Tibial artery (tissue), 4 donors: ENCODE results near the gene POPDC2.

Source experiments
- DNase-seq, 2 donors: peaks; one replicate each; pipeline ENCODE4 v3.0.0-alpha.2; 2019
- H3K27ac ChIP-seq, 2 donors: fragments of 200-600 bp; sonication (generic) in 1 of 2; 1 replicate in 1 of 2; 2 replicates in 1 of 2; pipeline ENCODE4 v1.5.1; 2018 to 2019; ENCODE audit warnings: mild to moderate bottlenecking in 1 of 2
- H3K27me3 ChIP-seq, 2 donors: fragments of 200-600 bp; sonication (generic) in 1 of 2; one replicate each; pipeline versions ENCODE4 v1.5.1 to v1.6.0; 2016 to 2019
- H3K36me3 ChIP-seq, 3 donors: fragments of 200-600 bp; sonication (generic) in 2 of 3; one replicate each; pipeline ENCODE4 v1.5.1; 2016 to 2019; ENCODE audit warnings: mild to moderate bottlenecking in 2 of 3
- H3K4me1 ChIP-seq, 4 donors: fragments of 200-600 bp; sonication (generic) in 2 of 4; 1 replicate in 3 of 4; 2 replicates in 1 of 4; pipeline ENCODE4 v1.5.1; 2016 to 2019
- H3K4me3 ChIP-seq, 2 donors: fragments of 200-600 bp; sonication (generic) in 1 of 2; 1 replicate in 1 of 2; 2 replicates in 1 of 2; pipeline ENCODE4 v1.5.1; 2018 to 2019; ENCODE audit warnings: mild to moderate bottlenecking in 2 of 2
- H3K9me3 ChIP-seq, 3 donors: fragments of 200-600 bp; sonication (generic) in 1 of 3; one replicate each; pipeline ENCODE4 v1.5.1; 2016 to 2019
- intact Hi-C: fragments of 100-400 bp; cut with DNase I; formaldehyde crosslinking; loops from one replicate; pipeline ENCODE4 v1.15.0; 2023; ENCODE audit warnings: low total_unique reads
- TF ChIP-seq, protein P1 (sequence below), 2 experiments: fragments of 200-600 bp in 1 of 2; fragments of 450-650 bp in 1 of 2; IDR thresholded peaks; one replicate each; pipeline ENCODE4 v1.5.1; 2017 to 2019; ENCODE audit warnings: antibody characterized with exemption in 2 of 2, mild to moderate bottlenecking in 1 of 2, moderate library complexity in 1 of 2

The POPDC2 gene

DNA sequence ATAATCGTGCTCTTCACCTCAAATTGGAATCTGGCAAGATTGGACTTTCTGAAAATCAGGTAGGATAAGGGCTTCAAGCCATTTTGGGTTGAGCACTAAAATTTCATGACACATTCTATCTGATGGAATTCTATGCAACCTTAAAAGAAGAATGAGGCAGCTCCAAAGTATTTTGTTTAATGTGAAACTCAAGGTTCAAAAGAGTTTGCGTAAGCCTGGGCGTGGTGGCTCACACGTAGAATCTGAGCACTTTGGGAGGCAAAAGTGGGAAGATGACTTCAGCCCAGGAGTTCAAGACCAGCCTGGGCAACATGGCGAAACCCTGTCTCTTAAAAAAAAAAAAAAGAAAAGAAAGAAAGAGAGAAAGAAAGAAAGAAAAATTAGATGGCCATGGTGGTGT lies 66.3 kb downstream of the POPDC2 start:
- H3K27ac ChIP-seq = no peak overlapping the region
- no peaks in the 10 kb centered on the region for H3K9me3 ChIP-seq
- H3K36me3 ChIP-seq = no peaks in the 10 kb centered on the region
- TF ChIP-seq, protein P1, sequence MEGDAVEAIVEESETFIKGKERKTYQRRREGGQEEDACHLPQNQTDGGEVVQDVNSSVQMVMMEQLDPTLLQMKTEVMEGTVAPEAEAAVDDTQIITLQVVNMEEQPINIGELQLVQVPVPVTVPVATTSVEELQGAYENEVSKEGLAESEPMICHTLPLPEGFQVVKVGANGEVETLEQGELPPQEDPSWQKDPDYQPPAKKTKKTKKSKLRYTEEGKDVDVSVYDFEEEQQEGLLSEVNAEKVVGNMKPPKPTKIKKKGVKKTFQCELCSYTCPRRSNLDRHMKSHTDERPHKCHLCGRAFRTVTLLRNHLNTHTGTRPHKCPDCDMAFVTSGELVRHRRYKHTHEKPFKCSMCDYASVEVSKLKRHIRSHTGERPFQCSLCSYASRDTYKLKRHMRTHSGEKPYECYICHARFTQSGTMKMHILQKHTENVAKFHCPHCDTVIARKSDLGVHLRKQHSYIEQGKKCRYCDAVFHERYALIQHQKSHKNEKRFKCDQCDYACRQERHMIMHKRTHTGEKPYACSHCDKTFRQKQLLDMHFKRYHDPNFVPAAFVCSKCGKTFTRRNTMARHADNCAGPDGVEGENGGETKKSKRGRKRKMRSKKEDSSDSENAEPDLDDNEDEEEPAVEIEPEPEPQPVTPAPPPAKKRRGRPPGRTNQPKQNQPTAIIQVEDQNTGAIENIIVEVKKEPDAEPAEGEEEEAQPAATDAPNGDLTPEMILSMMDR (IDR thresholded peaks at IDR 0.05) = no peak
- H3K27me3 ChIP-seq = no peaks in the 10 kb centered on the region
- intact Hi-C loops = no loop called here
- no peak overlapping the region for H3K4me3 ChIP-seq
- H3K4me1 ChIP-seq = no peaks in the 10 kb centered on the region
- DNase-seq = no peak

DNA sequence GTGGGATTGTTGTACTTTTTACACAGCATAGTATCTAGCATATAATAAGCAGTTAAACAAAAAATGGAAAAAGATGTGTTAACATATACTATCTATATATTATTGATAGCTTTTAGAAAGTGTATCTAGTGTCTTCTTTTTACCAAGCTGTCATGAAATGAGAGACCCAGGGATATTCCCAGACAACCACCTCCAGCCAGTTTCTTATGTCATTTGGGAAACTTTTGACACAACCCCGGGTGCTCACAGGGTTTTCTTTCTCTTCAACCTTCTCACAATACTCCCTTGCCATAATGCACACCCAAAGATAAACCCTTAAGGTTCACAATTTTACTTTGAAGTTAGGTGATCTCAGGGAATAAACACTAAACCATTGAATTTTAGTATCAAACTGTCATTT lies 67.5 kb downstream of the POPDC2 start:
- no peak overlapping the region for H3K27ac ChIP-seq
- no peaks in the 10 kb centered on the region for H3K4me1 ChIP-seq
- intact Hi-C loops = no loop called here
- TF ChIP-seq, protein P1 (IDR thresholded peaks at IDR 0.05) = no peak
- H3K4me3 ChIP-seq = no peak overlapping the region
- no peaks in the 10 kb centered on the region for H3K27me3 ChIP-seq
- no peaks in the 10 kb centered on the region for H3K36me3 ChIP-seq
- H3K9me3 ChIP-seq = no peaks in the 10 kb centered on the region
- no peak for DNase-seq
